T-helper 1 cell treated with Interleukin-12 subunit alpha and Interleukin-12 subunit beta and Interleukin-4 antibody, amounts not matched to agents 30 μg/mL and 1 μg/mL, for 36 hours (primary cell): ENCODE data around the gene PPP1R9B.

Source experiments
- H3K27ac Mint-ChIP-seq: one replicate; pipeline ENCODE4 v1.8.0; 2021; ENCODE audit warnings: mild to moderate bottlenecking, mixed read lengths
- H3K27me3 Mint-ChIP-seq: one replicate; pipeline ENCODE4 v1.8.0; 2021; ENCODE audit warnings: low read depth, mixed read lengths
- H3K36me3 Mint-ChIP-seq: one replicate; pipeline ENCODE4 v1.8.0; 2021; ENCODE audit warnings: low read depth, mixed read lengths
- H3K4me1 Mint-ChIP-seq: one replicate; pipeline ENCODE4 v1.8.0; 2021; ENCODE audit warnings: low read depth, mixed read lengths
- H3K4me3 Mint-ChIP-seq: one replicate; pipeline ENCODE4 v1.8.0; 2021; ENCODE audit warnings: mild to moderate bottlenecking, moderate library complexity, mixed read lengths
- H3K9me3 Mint-ChIP-seq: one replicate; pipeline ENCODE4 v1.8.0; 2021; ENCODE audit warnings: mixed read lengths

The PPP1R9B gene

GRCh38 chr17:50099003-50099402 lies 51.5 kb downstream of the PPP1R9B start:
- H3K4me3 Mint-ChIP-seq: no peak overlapping the region
- H3K27me3 Mint-ChIP-seq: no peaks in the 10 kb centered on the region
- no peak overlapping the region for H3K27ac Mint-ChIP-seq
- H3K36me3 Mint-ChIP-seq: peaks cover 4% of the 10 kb centered on the region
- H3K9me3 Mint-ChIP-seq: no peaks in the 10 kb centered on the region
- H3K4me1 Mint-ChIP-seq: peaks cover 14% of the 10 kb centered on the region

DNA sequence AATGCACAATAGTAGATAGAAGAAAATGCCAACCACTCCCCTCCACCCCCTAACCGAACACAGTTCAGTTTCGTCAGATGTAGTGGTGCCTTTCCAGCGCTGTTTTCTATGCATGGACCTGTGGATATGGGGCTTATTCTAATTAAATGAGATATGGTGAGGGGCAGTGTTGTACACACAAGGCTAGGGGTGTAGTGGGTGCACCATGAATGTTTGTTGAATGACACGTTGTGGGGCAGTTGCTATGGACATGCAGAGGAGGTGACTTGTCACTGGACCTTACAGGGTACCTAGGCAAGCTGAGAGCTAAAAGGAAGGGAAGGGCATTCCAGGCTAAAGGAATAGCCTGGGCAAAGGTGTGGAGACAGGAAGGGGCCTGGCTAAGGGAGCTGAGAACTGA lies 51.9 kb downstream of the PPP1R9B start:
- Mint-ChIP-seq H3K36me3 (peaks cover 4% of the 10 kb centered on the region), H3K27me3 (no peaks in the 10 kb centered on the region), H3K27ac (no peak overlapping the region), H3K9me3 (no peaks in the 10 kb centered on the region), H3K4me1 (peaks cover 14% of the 10 kb centered on the region), H3K4me3 (no peak overlapping the region)

DNA sequence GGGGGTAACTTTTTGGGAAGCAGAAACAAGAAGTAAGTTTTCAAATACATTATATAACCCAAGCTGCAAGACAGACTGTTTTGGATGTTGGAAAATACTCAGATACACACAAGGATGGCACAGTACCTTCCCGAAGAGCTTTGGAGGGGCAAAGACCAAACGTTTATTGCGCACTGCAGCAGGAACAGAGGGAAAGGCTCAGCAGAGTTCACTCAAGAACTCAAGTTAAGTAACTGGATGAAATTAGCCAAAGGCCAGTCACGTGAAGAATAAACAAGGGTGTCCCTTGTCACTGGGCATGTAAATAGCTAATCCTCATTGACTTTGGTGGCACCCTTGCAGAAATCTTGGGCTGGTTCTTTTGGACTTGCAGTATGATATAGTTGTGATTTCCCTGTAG lies 52.6 kb downstream of the PPP1R9B start:
- Mint-ChIP-seq H3K36me3 (peaks cover 4% of the 10 kb centered on the region), H3K9me3 (no peaks in the 10 kb centered on the region), H3K4me1 (peaks cover 16% of the 10 kb centered on the region), H3K27me3 (no peaks in the 10 kb centered on the region), H3K4me3 (no peak overlapping the region), H3K27ac (no peak overlapping the region)

DNA sequence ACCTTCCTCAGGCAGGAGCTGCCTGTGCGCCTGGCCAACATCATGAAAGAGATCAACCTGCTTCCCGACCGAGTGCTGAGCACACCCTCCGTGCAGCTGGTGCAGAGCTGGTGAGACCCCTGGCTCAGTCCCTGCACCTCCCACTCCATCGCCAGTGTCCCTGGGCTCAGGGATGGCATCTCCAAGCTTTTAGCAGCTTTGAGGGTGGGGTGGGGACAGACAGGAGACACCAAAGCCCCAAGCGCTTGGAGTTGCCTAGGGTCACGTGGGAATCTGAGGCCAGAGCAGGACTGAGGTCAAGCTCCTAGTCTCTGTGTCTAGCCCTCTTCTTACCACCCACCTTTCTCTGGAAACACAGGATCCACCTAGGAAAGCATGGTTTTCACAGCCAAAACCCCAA lies 53.0 kb downstream of the PPP1R9B start:
- Mint-ChIP-seq H3K4me1 (peaks cover 16% of the 10 kb centered on the region), H3K27ac (no peak overlapping the region), H3K27me3 (no peaks in the 10 kb centered on the region), H3K4me3 (peak overlapping the region; percentile 10), H3K9me3 (no peaks in the 10 kb centered on the region), H3K36me3 (peaks cover 4% of the 10 kb centered on the region)

- Mint-ChIP-seq H3K4me1 (peaks cover 16% of the 10 kb centered on the region), H3K27ac (no peak overlapping the region), H3K9me3 (no peaks in the 10 kb centered on the region), H3K27me3 (no peaks in the 10 kb centered on the region), H3K4me3 (peak overlapping the region; percentile 10), H3K36me3 (peaks cover 4% of the 10 kb centered on the region)
Observed at GRCh38 chr17:50096758-50097157, 53.7 kb downstream of the PPP1R9B start.

GRCh38 chr17:50096092-50096491 lies 54.4 kb downstream of the PPP1R9B start:
- H3K9me3 Mint-ChIP-seq: no peaks in the 10 kb centered on the region
- H3K36me3 Mint-ChIP-seq: peaks cover 4% of the 10 kb centered on the region
- H3K27ac Mint-ChIP-seq: peak overlapping the region; percentile 72
- peak overlapping the region; percentile 95 for H3K4me3 Mint-ChIP-seq
- H3K4me1 Mint-ChIP-seq: peaks cover 16% of the 10 kb centered on the region
- no peaks in the 10 kb centered on the region for H3K27me3 Mint-ChIP-seq

GRCh38 chr17:50095626-50096037 lies 54.8 kb downstream of the PPP1R9B start:
- Mint-ChIP-seq H3K9me3 (no peaks in the 10 kb centered on the region), H3K4me1 (peaks cover 16% of the 10 kb centered on the region), H3K36me3 (peaks cover 4% of the 10 kb centered on the region), H3K27me3 (no peaks in the 10 kb centered on the region), H3K4me3 (peak overlapping the region; percentile 95), H3K27ac (peak overlapping the region; percentile 72)

DNA sequence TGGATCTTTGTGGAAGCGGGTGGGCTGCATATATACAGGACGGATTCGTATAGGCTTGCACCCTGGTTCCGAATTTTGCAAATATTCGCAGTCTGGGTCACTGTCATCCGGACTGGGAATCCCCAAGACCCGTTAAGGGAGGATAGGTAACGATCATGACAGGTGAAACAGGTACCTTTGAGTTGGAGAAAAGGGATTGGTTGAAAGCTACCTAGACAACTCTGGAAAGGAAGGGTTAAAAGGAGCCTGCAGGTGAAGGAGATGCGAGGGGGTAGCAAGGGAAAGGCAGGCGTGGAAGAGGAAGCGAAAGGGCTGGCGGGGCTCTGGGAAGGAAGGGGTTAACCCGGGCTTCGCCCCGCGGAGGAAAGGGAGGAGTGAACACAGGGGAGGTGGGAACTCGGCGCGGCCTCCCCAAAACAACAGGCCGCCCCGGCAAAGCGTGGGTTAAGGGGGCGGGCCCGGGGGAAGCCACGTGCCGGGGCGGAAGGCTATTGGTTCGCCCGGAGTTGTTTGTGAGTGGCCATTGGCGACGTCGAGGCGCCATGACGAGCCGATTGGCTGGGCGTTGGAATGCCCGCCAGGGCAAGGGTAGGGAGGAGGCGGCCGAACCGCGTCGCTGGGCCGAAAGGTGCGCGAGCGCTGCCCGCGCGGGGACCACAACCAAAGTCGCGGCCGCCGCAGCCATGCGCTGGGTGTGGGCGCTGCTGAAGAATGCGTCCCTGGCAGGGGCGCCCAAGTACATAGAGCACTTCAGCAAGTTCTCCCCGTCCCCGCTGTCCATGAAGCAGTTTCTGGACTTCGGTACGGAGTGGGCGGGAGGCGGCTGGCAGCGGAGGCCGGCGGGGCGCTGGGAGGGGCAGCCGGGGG lies 55.5 kb downstream of the PPP1R9B start, which contains the start of gene PDK2:
TSS of gene PDK2 (plus strand) at position 599 of the 867 bp plus-strand sequence. CDS start at position 684, 85 bp downstream.
- Mint-ChIP-seq H3K27me3 (no peaks in the 10 kb centered on the region), H3K36me3 (peaks cover 4% of the 10 kb centered on the region), H3K4me1 (peaks cover 16% of the 10 kb centered on the region), H3K9me3 (no peaks in the 10 kb centered on the region), H3K4me3 (peak within 1 kb of the TSS; percentile 95), H3K27ac (peak within 1 kb of the TSS; percentile 91)

- H3K9me3 Mint-ChIP-seq: no peaks in the 10 kb centered on the region
- peak overlapping the region; percentile 91 for H3K27ac Mint-ChIP-seq
- H3K36me3 Mint-ChIP-seq: peaks cover 2% of the 10 kb centered on the region
- H3K4me1 Mint-ChIP-seq: peaks cover 16% of the 10 kb centered on the region
- no peaks in the 10 kb centered on the region for H3K27me3 Mint-ChIP-seq
- H3K4me3 Mint-ChIP-seq: peak overlapping the region; percentile 95
Observed at GRCh38 chr17:50094243-50094752, 56.2 kb downstream of the PPP1R9B start.

DNA sequence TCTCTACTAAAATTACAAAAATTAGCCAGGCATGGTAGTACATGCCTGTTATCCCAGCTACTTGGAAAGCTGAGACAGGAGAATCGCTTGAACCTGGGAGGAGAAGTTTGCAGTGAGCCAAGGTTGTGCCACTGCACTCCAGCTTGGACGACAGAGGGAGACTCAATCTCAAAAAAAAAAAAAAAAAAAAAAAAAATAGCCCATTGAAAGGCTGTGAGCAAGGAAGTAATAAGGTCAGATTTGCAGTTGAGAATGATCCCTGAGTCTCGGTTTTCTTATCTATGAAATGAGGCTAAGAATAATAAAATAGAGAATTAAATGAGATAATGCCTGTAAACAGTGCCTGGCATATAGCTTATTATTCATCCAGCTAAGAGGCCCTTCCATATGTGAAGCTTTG lies 56.7 kb downstream of the PPP1R9B start:
- Mint-ChIP-seq H3K4me3 (no peak overlapping the region), H3K4me1 (peaks cover 16% of the 10 kb centered on the region), H3K27ac (no peak overlapping the region), H3K27me3 (no peaks in the 10 kb centered on the region), H3K9me3 (no peaks in the 10 kb centered on the region), H3K36me3 (peaks cover 2% of the 10 kb centered on the region)

DNA sequence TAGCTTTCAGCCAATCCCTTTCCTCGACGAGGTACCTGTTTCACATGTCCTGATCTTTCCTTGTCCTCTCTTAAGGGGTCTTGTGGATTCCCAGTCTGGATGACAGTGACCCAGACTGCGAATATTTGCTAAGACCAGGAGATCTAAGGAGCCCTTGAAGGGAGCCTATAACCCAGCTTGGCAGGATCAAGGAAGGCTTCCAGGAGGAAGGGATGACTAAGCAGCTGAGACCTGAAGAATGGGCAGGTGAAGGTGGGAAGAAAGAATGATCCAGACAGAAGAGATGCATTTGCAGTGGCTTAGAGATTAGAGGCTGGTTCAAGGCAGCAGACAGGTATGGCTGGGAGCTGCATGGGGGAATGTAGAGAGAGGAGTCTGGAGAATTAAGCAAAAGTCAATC lies 57.2 kb downstream of the PPP1R9B start:
- peak overlapping the region; percentile 24 for H3K27ac Mint-ChIP-seq
- no peaks in the 10 kb centered on the region for H3K9me3 Mint-ChIP-seq
- no peaks in the 10 kb centered on the region for H3K27me3 Mint-ChIP-seq
- H3K4me1 Mint-ChIP-seq: peaks cover 16% of the 10 kb centered on the region
- no peaks in the 10 kb centered on the region for H3K36me3 Mint-ChIP-seq
- no peak overlapping the region for H3K4me3 Mint-ChIP-seq

DNA sequence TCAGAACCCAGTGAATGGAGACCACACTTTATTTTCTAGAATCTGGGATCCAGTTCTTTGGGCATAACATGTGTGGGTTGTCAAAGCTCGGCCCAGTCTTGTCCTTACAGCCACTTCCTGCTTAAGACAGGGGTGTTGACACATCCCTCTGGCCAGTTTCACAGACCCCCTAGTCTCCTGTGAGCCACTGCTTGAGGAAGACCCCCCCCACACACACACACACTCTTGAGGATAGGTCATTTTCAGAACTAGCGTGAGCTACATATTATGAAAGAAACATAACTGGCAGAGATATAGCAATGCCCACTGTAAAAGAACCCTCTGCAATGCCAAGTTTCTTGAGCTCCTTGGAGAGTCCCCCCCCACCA lies 58.6 kb downstream of the PPP1R9B start:
- H3K27ac Mint-ChIP-seq: no peak overlapping the region
- no peaks in the 10 kb centered on the region for H3K36me3 Mint-ChIP-seq
- peaks cover 16% of the 10 kb centered on the region for H3K4me1 Mint-ChIP-seq
- no peaks in the 10 kb centered on the region for H3K9me3 Mint-ChIP-seq
- H3K27me3 Mint-ChIP-seq: no peaks in the 10 kb centered on the region
- no peak overlapping the region for H3K4me3 Mint-ChIP-seq

GRCh38 chr17:50090971-50091917 lies 59.2 kb downstream of the PPP1R9B start:
- Mint-ChIP-seq H3K4me3 (no peak overlapping the region), H3K27me3 (no peaks in the 10 kb centered on the region), H3K9me3 (no peaks in the 10 kb centered on the region), H3K4me1 (peaks cover 16% of the 10 kb centered on the region), H3K27ac (no peak overlapping the region), H3K36me3 (no peaks in the 10 kb centered on the region)

DNA sequence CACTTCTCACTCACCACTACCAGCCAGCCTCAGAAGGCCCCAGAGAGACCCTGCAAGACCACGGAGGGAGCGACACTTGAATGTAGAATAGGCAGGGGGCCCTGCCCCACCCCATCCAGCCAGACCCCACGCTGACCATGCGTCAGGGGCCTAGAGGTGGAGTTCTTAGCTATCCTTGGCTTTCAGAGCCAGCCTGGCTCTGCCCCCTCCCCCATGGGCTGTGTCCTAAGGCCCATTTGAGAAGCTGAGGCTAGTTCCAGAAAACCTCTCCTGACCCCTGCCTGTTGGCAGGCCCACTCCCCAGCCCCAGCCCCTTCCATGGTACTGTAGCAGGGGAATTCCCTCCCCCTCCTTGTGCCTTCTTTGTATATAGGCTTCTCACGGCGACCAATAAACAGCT lies 60.4 kb downstream of the PPP1R9B start:
- Mint-ChIP-seq H3K27ac (no peak overlapping the region), H3K27me3 (no peaks in the 10 kb centered on the region), H3K36me3 (no peaks in the 10 kb centered on the region), H3K4me3 (no peak overlapping the region), H3K9me3 (no peaks in the 10 kb centered on the region), H3K4me1 (peaks cover 9% of the 10 kb centered on the region)
